Keratinocyte (primary cell): ENCODE results near the gene KLHL29. TPM values are rescaled to one million over a fixed set of nuclear protein-coding genes. Genes with fewer than 3 reads are reported as not detected.

Source experiments
- DNase-seq: peaks from one replicate; pipeline ENCODE4 v3.0.0-alpha.2; 2011; ENCODE audit warnings: low read depth, missing footprints, low spot score
- FAIRE-seq: peaks from 2 replicates; lab custom pipeline; 2011; peaks lifted over from hg19 to GRCh38; lab: Jason Lieb, UNC
- H2AFZ ChIP-seq: 2 replicates; pipeline ENCODE4 v1.6.0; 2012; ENCODE audit warnings: low read length, control low read depth, inconsistent platforms; ENCODE audit not compliant: control insufficient read depth
- H3K27ac ChIP-seq: 2 replicates; pipeline ENCODE4 v1.5.1; 2011; ENCODE audit warnings: low read length; ENCODE audit not compliant: control insufficient read depth, insufficient read depth
- H3K27me3 ChIP-seq: 3 replicates; pipeline ENCODE4 v1.6.0; 2011; ENCODE audit warnings: low read length; ENCODE audit not compliant: control insufficient read depth, insufficient read depth; ENCODE audit errors: extremely low read depth
- H3K36me3 ChIP-seq, 2 experiments: 2 replicates in 1 of 2; 3 replicates in 1 of 2; pipeline ENCODE4 v1.5.1; 2011; ENCODE audit warnings: low read length in 2 of 2, mild to moderate bottlenecking in 1 of 2; ENCODE audit not compliant: control insufficient read depth in 2 of 2, insufficient read depth in 2 of 2; ENCODE audit errors: extremely low read depth in 1 of 2
- H3K4me1 ChIP-seq: 3 replicates; pipeline ENCODE4 v1.5.1; 2011; ENCODE audit warnings: low read length; ENCODE audit not compliant: control insufficient read depth, insufficient read depth; ENCODE audit errors: extremely low read depth
- H3K4me2 ChIP-seq: 3 replicates; pipeline ENCODE4 v1.6.0; 2011; ENCODE audit warnings: low read depth, low read length; ENCODE audit not compliant: control insufficient read depth, insufficient read depth; ENCODE audit errors: extremely low read depth
- H3K4me3 ChIP-seq, 3 experiments: fragments of 200-600 bp in 1 of 3; sonication (generic) in 1 of 3; 2 replicates in 2 of 3; 3 replicates in 1 of 3; pipeline ENCODE4 v1.5.1; 2011 to 2016; ENCODE audit warnings: low read length in 3 of 3, mild to moderate bottlenecking in 3 of 3, control low read depth in 2 of 3, inconsistent platforms in 1 of 3, low read depth in 1 of 3, mixed read lengths in 1 of 3, mixed run types in 1 of 3, moderate library complexity in 1 of 3; ENCODE audit not compliant: control insufficient read depth in 2 of 3, insufficient read depth in 2 of 3; ENCODE audit errors: extremely low read depth in 1 of 3
- H3K79me2 ChIP-seq: 2 replicates; pipeline ENCODE4 v1.6.0; 2012; ENCODE audit warnings: low read length; ENCODE audit not compliant: control insufficient read depth, insufficient read depth
- H3K9ac ChIP-seq: 3 replicates; pipeline ENCODE4 v1.6.0; 2011; ENCODE audit warnings: low read length; ENCODE audit not compliant: control insufficient read depth, insufficient read depth; ENCODE audit errors: extremely low read depth
- H3K9me1 ChIP-seq: 3 replicates; pipeline ENCODE4 v1.6.0; 2011; ENCODE audit warnings: low read length; ENCODE audit not compliant: control insufficient read depth, insufficient read depth; ENCODE audit errors: extremely low read depth
- H3K9me3 ChIP-seq: 2 replicates; pipeline ENCODE4 v1.5.1; 2012; ENCODE audit warnings: low read depth, low read length; ENCODE audit not compliant: control insufficient read depth
- H4K20me1 ChIP-seq: 3 replicates; pipeline ENCODE4 v1.6.0; 2011; ENCODE audit warnings: low read length; ENCODE audit not compliant: control insufficient read depth, insufficient read depth; ENCODE audit errors: extremely low read depth
- EZH2 ChIP-seq: IDR thresholded peaks from one replicate; pipeline ENCODE4 v1.6.1; 2012; ENCODE audit warnings: inconsistent platforms, mild to moderate bottlenecking, low read length, moderate library complexity
- dilution Hi-C: fragments of 300-500 bp; cut with MboI; formaldehyde crosslinking; loops from one replicate; pipeline ENCODE4 v1.7.0; 2020; ENCODE audit warnings: low sequenced_read_pairs; ENCODE audit not compliant: extremely low pct_ligation_motif_present
- polyA plus RNA-seq, 5 experiments: library from polyadenylated mRNA; depleted of rRNA in 3 of 5; stranded (reverse) in 3 of 5; stranded (forward) in 1 of 5; unstranded in 1 of 5; fragments of >200 nt; gene quantifications; 1 replicate in 1 of 5; 2 replicates in 3 of 5; 3 replicates in 1 of 5; pipeline versions ENCODE4 v1.2.1 to v1.2.3, GENCODE V29; 2011 to 2012; ENCODE audit warnings: missing spikeins in 2 of 5, low read depth in 1 of 5, low replicate concordance in 1 of 5
- TF ChIP-seq, protein P1 (sequence below), 3 experiments: IDR thresholded peaks in 1 of 3; conservative IDR thresholded peaks in 1 of 3; optimal IDR thresholded peaks in 1 of 3; 2 replicates in 2 of 3; 3 replicates in 1 of 3; pipeline versions ENCODE3 to v1.5.1; 2011; ENCODE audit warnings: low read length in 3 of 3, mild to moderate bottlenecking in 3 of 3, moderate library complexity in 2 of 3, control low read depth in 1 of 3, inconsistent platforms in 1 of 3; ENCODE audit not compliant: insufficient read depth in 2 of 3; ENCODE audit errors: extremely low read depth in 1 of 3

KLHL29 gene
- polyA plus RNA-seq, 1 donor (not counting 4 experiments of a cell fraction or from before 2014, with no cell fraction given) = 4.7 TPM

DNA sequence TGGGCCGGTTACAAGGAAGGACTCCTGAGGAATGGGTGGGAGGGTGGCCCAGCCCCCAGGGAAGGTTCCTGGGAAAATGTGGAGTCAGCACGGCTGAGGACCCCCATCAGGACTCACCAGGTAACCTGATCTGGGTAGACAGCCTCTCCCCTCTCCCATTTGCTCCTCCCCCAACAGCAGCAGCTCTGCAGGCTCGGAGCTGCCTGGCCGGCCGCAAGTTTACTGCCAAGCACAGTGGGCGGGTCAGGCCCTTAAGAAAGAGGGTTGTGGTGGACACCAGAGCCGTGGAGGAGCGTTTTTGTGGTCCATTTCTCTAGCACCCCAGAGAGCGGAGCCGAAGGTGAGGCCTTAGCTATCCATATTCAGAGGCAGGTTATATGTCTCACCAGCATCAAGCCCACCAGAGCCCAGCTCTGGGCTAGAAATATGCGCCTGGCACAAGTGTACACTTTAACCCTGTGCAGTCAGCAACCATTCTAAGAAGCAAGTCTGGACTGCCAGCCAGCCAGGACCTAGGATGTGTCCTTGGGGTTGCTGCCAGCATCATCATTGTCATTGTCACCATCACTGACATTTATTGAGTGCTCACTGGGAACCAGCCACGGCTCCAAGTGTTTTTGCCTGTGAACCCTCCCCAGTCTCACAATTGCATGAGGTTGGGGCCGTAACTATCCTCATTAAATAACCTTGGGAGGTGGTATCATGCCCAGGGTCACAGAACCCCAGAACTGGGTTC lies 190.1 kb downstream of the KLHL29 start:
- no peak overlapping the region for H2AFZ ChIP-seq
- no peaks in the 10 kb centered on the region for H3K36me3 ChIP-seq
- peaks cover 10% of the 10 kb centered on the region for H4K20me1 ChIP-seq
- no peak overlapping the region for H3K4me2 ChIP-seq
- H3K9ac ChIP-seq = no peak overlapping the region
- no peaks in the 10 kb centered on the region for H3K27me3 ChIP-seq
- FAIRE-seq (no peak), DNase-seq (no peak)
- TF ChIP-seq, protein P1, sequence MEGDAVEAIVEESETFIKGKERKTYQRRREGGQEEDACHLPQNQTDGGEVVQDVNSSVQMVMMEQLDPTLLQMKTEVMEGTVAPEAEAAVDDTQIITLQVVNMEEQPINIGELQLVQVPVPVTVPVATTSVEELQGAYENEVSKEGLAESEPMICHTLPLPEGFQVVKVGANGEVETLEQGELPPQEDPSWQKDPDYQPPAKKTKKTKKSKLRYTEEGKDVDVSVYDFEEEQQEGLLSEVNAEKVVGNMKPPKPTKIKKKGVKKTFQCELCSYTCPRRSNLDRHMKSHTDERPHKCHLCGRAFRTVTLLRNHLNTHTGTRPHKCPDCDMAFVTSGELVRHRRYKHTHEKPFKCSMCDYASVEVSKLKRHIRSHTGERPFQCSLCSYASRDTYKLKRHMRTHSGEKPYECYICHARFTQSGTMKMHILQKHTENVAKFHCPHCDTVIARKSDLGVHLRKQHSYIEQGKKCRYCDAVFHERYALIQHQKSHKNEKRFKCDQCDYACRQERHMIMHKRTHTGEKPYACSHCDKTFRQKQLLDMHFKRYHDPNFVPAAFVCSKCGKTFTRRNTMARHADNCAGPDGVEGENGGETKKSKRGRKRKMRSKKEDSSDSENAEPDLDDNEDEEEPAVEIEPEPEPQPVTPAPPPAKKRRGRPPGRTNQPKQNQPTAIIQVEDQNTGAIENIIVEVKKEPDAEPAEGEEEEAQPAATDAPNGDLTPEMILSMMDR (optimal IDR thresholded peaks at IDR 0.05 in 1 of 3, IDR thresholded peaks at IDR 0.05 in 1 of 3, conservative IDR thresholded peaks at IDR 0.05 in 1 of 3; ENCODE audit: extremely low read depth in 1 of 3, insufficient read depth in 2 of 3, low read length in 3 of 3) = no peak
- no peak for TF ChIP-seq EZH2
- dilution Hi-C loops = no loop called here
- H3K27ac ChIP-seq = no peak overlapping the region
- no peaks in the 10 kb centered on the region for H3K9me3 ChIP-seq
- H3K9me1 ChIP-seq = no peaks in the 10 kb centered on the region
- H3K4me3 ChIP-seq = no peak overlapping the region
- H3K4me1 ChIP-seq = no peaks in the 10 kb centered on the region
- H3K79me2 ChIP-seq = no peaks in the 10 kb centered on the region

- no peaks in the 10 kb centered on the region for H3K9me1 ChIP-seq
- H3K4me3 ChIP-seq = no peak overlapping the region
- peaks cover 0 to 3% of the 10 kb centered on the region in 2 experiments for H3K36me3 ChIP-seq
- no peak overlapping the region for H3K4me2 ChIP-seq
- dilution Hi-C loops = no loop called here
- FAIRE-seq (no peak), DNase-seq (no peak)
- H2AFZ ChIP-seq = no peak overlapping the region
- no peaks in the 10 kb centered on the region for H3K79me2 ChIP-seq
- TF ChIP-seq, protein P1 (optimal IDR thresholded peaks at IDR 0.05 in 1 of 3, IDR thresholded peaks at IDR 0.05 in 1 of 3, conservative IDR thresholded peaks at IDR 0.05 in 1 of 3; ENCODE audit: extremely low read depth in 1 of 3, insufficient read depth in 2 of 3, low read length in 3 of 3) = no peak
- TF ChIP-seq EZH2 = no peak
- no peaks in the 10 kb centered on the region for H3K4me1 ChIP-seq
- H4K20me1 ChIP-seq = peaks cover 10% of the 10 kb centered on the region
- no peak overlapping the region for H3K9ac ChIP-seq
- H3K27me3 ChIP-seq = no peaks in the 10 kb centered on the region
- H3K27ac ChIP-seq = no peak overlapping the region
- H3K9me3 ChIP-seq = no peaks in the 10 kb centered on the region
Measured at GRCh38 chr2:23578964-23579671, 194.1 kb downstream of the KLHL29 start.
